Fibroblast of gingiva (primary cell): Measurements from ENCODE around the gene SLIT3.

Experiments used
- DNase-seq: peaks from one replicate; pipeline ENCODE4 v3.0.0-alpha.2; 2011; ENCODE audit warnings: low read depth

SLIT3 gene

DNA sequence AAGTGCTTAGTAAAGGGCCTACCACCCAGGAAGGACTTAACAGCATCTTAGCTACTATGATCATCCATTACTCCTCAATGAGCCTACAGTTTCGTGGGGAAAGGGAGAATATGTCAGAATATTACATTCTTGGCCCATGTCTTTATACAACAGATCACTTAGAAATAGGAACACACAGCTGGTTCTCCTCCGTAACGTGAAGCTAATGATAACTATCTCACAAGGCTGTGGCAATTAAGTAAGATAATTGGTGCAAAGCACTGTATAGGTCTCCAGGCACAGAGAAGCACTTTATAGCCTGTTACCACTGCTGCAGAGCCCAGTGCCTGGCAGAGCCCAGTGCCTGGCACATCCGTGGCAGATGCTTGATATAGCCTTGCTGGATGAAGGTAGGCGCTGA is 347.6 kb downstream of the SLIT3 start:
- no peak for DNase-seq

GRCh38 chr5:168952196-168952595 is 348.7 kb downstream of the SLIT3 start:
- DNase-seq: peak; percentile 12

- DNase-seq: no peak
Measured at GRCh38 chr5:168951769-168952168, 349.2 kb downstream of the SLIT3 start.

DNA sequence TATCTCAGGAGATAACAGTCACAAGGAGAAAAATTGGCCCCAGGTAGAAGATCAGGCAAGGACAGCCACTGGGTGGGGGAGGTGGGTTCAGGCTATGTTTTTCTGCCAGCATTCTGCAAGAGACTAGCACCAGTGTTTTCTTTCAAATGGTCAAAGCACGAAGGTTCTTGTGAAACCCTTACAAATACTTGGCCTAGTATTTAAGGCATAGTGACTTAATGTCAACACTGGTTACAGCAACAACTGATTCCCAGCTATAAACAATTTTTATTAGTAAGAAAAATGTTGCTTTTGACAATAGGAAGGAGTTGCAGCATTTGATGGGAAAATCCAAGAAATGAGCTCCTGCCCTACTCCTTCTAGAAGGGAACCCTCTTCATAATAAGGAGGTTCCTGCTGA is 349.6 kb downstream of the SLIT3 start:
- DNase-seq: peak; percentile 85

DNA sequence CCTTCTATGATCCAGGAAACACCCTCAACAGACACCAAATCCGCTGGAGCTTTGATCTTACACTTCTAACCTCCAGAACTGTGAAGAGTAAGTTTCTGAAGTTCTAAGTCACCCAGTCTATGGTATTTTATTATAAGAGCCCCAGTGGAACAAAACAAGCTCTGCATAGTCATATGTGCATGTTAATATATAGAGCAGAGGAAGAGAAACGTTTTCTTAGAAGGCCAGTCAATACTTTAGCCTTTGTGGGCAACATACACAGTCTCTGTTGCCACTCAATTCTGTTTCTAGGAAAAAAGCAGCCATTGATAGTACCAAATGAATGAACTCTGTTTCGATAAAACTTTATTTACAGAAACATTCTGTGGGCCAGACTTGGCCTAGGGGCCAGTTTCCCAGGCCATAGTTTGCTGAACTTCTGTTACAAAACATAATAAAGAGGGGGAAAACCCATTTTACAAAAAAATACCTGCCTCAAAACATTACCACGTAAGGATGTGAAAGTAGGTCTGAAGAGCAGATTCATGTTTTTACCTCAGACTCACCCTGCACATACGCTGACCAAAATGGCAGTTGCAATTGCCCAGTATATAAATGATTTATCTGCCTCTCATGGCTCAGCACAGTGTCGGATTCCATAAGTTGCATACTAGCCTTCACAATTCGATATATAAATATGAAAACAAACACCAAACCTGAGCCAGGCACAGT is 350.5 kb downstream of the SLIT3 start:
- no peak for DNase-seq

DNA sequence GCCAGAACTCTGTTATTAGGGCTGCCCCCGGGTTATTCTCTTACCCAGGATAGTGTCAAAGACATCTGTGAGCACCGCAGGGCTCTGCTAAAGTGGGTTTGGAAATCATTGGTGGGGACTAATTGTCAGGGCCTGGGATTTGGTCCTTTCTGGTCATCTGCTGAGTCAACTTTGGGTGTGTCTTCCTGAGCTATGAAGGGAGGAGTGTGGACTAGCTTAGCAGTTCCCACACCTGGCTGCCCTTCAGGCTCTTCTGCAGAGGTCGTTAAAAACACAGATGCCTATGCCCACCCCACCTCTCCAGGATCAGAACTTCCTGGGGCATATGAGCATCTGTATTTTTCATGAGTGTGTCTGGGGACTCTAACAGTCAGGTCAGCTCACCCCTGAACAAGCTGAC is 352.2 kb downstream of the SLIT3 start:
- DNase-seq: no peak

- peak; percentile 26 for DNase-seq
Measured at GRCh38 chr5:168947212-168947868, 353.6 kb downstream of the SLIT3 start.

DNA sequence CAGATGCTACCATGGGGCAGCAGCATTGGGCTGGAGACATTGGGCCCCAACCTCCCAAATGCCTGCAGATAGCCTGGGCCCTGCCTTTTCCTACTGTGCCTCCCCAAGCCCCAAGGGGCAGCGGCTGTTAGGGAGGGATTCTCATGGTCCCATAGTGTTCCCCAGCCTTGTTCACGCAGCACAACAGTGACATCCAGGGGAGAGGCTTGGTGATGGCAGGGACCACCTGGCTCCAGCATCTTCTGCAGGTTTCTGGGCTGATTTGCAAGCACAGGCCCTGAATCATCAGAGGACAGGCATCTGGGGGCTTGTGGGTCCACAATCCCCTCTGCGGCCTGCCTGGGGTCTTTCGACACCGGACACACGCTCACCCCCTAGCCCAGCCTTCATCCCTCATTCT is 354.6 kb downstream of the SLIT3 start:
- no peak for DNase-seq

DNA sequence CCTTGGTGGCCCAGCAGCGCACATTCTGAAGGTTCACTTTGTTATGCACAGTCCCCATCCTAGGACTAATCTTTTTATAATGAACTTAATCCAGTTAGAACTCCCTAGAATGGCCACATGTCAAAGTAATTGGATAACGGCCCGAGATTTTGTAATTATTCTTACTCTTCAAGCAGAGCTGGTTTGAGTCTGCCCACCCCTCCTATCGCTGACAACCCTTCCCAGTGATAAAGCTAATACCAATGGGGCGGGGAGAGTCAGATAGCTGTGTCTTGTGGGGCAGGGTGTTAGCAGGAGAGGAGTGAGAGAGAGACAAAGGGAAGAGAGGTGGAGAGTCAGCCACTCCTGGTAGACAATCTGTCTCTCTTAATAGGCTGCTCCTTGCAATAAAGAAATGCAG is 356.9 kb downstream of the SLIT3 start:
- no peak for DNase-seq

DNA sequence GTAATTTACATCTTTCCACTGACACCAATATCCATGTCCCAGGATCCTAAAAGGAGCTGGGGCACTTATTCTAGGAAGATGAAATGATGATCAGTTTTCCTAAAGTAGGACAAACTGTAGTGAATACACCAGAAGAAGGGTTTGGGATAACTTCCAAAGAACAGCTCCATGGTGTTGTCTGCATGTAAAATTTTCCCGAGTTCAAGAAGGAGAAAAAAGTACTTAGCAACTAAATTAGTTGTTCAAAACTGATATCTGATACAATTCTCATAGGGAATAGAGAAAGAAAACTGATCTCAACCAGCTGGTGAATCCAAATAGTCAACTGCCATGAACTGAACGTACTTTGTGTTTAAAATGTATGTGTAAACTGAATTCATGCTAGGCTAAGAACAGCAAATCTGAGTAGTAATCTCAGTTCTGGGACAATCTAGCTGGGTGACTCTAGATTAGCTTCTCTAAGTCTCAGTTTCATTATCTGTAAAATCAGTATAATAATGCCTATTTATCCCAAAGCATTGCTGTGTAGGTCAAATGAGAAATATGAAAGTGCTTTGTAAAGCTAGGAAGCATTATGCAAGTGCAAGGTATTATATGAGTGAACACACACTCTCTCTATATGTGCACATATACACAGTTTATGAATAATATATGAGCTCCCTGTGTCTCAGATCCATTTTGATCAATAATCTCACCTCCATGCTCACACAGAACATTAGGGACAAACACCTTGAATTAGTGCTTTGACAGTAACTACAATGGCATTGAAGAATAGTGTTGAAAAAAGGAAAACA is 357.7 kb downstream of the SLIT3 start:
- DNase-seq: no peak

DNA sequence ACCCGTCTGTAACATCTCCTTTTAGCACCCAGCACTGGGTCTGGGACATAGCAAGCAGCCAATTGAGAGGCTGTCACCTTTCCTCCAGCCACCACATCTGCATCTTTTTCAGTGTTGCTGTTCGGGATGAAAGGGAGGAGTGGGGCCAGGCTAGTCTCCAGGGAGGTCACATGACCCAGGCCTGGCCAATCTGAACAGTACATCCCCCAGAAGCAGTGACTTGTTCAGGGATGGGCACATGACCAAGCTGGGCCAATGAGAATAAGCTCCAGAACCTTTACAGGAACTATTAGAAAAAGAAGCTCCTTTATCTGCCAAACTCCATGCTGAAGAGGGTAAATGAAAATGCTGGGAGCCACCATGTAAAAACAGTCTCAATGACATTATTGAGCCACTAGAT is 359.0 kb downstream of the SLIT3 start:
- no peak for DNase-seq

GRCh38 chr5:168940712-168941111 is 360.2 kb downstream of the SLIT3 start:
- no peak for DNase-seq

- no peak for DNase-seq
Measured at GRCh38 chr5:168939887-168940544, 360.9 kb downstream of the SLIT3 start.

- no peak for DNase-seq
Measured at GRCh38 chr5:168939156-168939800, 361.7 kb downstream of the SLIT3 start.

- DNase-seq: no peak
Measured at GRCh38 chr5:168936511-168936910, 364.4 kb downstream of the SLIT3 start.

GRCh38 chr5:168935183-168935582 is 365.8 kb downstream of the SLIT3 start:
- DNase-seq: no peak

DNA sequence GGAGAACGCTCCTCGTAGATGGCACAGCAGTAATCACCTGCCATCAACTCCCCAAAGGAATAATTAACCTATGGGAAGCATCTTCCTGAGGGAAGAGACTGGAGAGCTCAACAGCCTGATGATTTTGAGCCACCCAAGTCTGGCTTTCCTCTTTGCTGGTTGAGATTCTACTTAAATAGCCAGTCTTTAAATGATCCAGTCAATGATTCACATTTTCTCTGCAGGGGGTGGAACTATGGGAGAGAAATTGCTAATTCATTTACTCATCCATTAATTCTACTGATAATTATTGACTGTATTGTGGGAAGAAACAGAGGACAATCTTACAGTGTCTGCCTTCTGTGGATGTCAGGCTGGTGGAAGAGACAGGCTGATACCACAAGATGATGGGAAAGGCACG is 366.8 kb downstream of the SLIT3 start:
- no peak for DNase-seq

- DNase-seq: no peak
Measured at GRCh38 chr5:168932400-168933189, 368.3 kb downstream of the SLIT3 start.

- DNase-seq: peak; percentile 7
Measured at GRCh38 chr5:168931638-168932345, 369.1 kb downstream of the SLIT3 start.

- DNase-seq: no peak
Measured at GRCh38 chr5:168929656-168930055, 371.3 kb downstream of the SLIT3 start.

DNA sequence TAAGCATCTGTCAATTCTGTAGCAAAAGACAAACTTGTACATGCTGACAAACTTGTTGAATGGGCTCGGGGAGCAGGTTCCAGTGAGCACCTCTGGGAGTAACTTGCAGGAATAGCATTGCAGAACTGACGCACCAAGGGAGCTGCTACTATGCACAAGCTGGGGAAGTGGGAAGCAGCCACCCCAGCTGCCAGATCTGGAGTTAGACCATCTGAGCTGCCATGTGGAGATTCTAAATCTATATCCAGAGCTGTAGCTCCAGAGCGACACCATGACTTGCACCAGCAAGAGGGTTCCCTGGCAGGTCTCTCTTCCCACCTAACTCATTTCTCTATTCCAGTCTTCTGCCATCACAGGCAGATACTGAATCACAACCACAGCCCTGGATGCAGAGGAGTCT is 375.8 kb downstream of the SLIT3 start:
- no peak for DNase-seq
